Measurements from ENCODE around the gene PNO1.

The PNO1 gene

GRCh38 chr2:68195096-68195495, 37.4 kb downstream of the PNO1 start:
- no peak for DNase-seq (ENCODE audit: low spot score)

GRCh38 chr2:68196120-68196716, 38.5 kb downstream of the PNO1 start:
- DNase-seq (ENCODE audit: low spot score): no peak

GRCh38 chr2:68200157-68200787, 42.6 kb downstream of the PNO1 start:
- no peak for DNase-seq (ENCODE audit: low spot score)

- DNase-seq (ENCODE audit: low spot score): no peak
Measured at GRCh38 chr2:68203587-68203986, 45.9 kb downstream of the PNO1 start.

GRCh38 chr2:68206793-68207192, 49.1 kb downstream of the PNO1 start:
- DNase-seq (ENCODE audit: low spot score): no peak

- no peak for DNase-seq (ENCODE audit: low spot score)
Measured at GRCh38 chr2:68214381-68214780, 56.7 kb downstream of the PNO1 start.

- no peak for DNase-seq (ENCODE audit: low spot score)
Measured at GRCh38 chr2:68216454-68217310, 59.0 kb downstream of the PNO1 start.

- DNase-seq (ENCODE audit: low spot score): no peak
Measured at GRCh38 chr2:68217729-68218128, 60.0 kb downstream of the PNO1 start.

- DNase-seq (ENCODE audit: low spot score): no peak
Measured at GRCh38 chr2:68218343-68218901, 60.7 kb downstream of the PNO1 start.

GRCh38 chr2:68222287-68222686, 64.6 kb downstream of the PNO1 start:
- no peak for DNase-seq (ENCODE audit: low spot score)

- DNase-seq (ENCODE audit: low spot score): no peak
Measured at GRCh38 chr2:68223419-68223818, 65.7 kb downstream of the PNO1 start.

GRCh38 chr2:68225119-68225632, 67.5 kb downstream of the PNO1 start:
- DNase-seq (ENCODE audit: low spot score): peak; percentile 27
